Measurements from ENCODE around the gene ACSL1.

DNA sequence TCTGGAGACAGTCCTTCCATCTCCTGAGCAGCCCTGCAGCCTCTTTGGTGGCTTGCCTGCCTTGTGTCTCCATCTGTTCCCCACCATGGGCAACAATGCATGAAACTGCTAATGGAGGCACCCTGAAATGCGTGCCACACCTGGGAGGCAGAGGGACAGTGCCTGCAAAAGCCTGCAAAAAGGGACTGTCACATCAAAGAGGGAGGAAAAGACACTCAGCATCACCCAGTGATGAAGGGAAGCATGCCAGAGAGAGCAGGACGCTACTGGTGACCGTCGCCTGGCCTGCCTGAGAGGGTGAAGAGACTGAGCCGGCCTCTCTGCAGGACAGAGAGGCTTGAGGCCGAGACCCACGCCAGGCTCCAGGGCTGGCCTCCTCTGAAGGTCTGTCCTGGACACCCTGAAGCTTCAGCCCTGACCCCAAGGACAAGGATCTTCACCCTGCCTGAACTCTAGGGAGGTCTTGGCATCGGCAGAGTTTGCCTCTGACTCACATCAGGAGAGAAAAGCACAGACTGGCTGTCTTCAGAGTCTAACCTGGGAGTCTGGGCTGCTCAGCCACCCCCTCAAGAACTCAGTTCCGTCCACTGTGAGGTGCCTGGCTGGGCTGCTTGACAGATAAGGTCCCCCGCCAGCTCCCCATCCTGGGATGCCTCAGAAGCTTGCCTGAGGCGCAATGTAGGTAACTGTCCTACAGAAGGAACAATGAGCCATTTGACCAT lies 8.1 kb downstream of the ACSL1 start:
- TF ChIP-seq MAFK (IDR thresholded peaks at IDR 0.05; ENCODE audit: low read depth, low read length): no peak
- no peak for TF ChIP-seq POLR2AphosphoS5 (IDR thresholded peaks at IDR 0.05; ENCODE audit: low read depth, low read length)

Data from H1 (cell line).